Activated gamma-delta T cell treated with anti-CD3 and anti-CD28 coated beads, Interleukin-2, amount 50 U/mL, for 16 hours (primary cell): ENCODE data around the gene RIPOR1.

Experiments used
- DNase-seq: peaks from one replicate; pipeline ENCODE4 v3.0.0-alpha.2; 2020; ENCODE audit warnings: low read depth

RIPOR1 gene

DNA sequence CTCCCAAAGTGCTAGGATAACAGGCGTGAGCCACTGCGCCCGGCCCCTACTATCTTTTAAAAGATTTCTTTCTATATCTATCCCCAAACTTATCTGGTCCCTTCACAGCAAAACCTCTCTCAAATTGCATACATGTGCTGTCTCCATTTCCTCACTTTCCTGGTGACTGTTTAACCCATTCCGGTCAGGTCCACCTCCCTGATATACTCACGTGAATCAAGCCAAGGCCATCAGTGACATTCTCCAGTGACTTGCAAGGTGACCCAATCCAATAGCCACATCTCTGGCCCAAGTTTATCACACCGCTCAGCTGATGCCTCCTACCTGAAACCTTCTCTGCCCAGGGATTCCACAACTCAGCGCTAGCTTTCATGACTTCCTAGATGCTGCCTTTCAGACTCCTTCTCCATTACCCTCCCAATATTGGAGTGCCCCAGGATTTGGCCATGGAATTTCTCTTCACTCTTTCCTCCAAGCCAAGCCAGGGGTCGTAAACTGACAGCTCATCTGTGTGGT is 32.3 kb downstream of the RIPOR1 start:
- no peak for DNase-seq

DNA sequence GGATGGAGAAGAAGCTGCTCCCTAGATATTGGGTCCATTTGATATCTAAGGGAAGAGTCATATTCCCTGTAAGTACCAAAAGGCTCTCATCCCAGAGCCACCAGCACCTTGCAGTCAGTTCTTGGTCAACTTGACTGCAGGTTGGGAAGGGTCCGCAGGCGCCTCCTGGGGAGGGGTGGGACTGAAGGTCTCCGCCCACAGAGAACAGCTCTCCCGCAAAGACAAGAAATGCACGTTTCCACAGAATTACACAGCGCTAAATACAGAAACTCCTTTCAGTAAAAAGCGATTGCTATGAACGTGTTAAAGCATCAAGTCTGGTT is 32.8 kb downstream of the RIPOR1 start:
- no peak for DNase-seq

DNA sequence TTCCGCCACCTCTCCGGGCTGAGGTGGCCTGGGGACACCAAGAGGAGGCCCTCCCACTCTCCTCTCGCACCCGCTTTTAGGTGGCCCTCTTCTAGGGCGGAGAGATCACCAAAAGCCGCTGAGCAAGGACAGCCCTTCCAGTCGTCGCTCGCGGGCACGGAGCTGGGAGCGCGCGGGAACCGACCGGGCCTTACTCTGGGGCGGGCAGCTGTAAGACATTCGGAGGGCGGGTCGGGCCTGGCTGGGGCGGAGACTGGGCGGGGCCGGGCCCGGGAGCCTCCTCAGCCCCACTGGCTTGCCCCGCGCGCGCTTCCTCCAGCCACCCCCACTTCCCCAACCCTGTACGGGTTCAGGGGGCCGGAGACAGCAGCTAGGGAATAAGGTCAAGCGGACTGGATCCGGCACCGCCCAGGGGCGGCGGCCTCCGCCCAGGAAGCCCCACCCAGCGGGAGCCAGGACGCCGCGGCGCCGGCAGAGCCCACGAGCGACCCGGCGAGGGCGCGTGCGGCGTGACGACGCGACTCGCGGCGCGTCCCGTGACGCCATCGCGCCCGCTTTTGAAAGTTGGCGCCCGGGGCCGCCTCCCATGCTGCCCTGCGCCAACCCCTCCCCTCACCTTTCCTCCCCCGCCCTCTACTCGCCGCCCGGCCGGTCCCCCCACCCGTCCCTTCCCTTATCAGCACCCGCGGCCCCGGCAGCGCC is 33.3 kb downstream of the RIPOR1 start:
- peak; percentile 95 for DNase-seq

DNA sequence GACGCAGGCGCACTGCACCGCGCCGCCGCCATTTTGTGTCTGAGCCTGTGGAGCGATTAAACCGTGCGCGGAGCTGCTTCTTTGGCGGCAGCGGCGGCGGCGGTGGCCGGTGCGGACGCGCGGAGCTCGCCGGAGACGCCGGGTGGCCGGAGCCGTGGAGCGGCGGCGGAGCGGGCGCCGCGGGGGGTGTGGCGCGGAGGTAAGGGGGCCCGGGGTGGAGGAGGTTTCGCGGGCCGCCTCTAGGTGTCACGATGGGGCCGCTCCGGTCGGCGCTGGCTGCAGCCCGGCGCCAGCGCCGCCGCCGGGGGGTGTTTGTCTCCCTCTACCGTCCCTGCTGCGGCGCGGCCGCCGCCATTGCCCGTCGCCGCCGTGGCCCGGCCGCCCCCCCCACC is 33.9 kb downstream of the RIPOR1 start, which contains the start of gene CTCF:
CTCF (plus strand) TSS at position 1 of the 392 bp plus-strand sequence. CDS start 48,307 bp downstream, outside the sequence.
- DNase-seq, result peak; percentile 69

DNA sequence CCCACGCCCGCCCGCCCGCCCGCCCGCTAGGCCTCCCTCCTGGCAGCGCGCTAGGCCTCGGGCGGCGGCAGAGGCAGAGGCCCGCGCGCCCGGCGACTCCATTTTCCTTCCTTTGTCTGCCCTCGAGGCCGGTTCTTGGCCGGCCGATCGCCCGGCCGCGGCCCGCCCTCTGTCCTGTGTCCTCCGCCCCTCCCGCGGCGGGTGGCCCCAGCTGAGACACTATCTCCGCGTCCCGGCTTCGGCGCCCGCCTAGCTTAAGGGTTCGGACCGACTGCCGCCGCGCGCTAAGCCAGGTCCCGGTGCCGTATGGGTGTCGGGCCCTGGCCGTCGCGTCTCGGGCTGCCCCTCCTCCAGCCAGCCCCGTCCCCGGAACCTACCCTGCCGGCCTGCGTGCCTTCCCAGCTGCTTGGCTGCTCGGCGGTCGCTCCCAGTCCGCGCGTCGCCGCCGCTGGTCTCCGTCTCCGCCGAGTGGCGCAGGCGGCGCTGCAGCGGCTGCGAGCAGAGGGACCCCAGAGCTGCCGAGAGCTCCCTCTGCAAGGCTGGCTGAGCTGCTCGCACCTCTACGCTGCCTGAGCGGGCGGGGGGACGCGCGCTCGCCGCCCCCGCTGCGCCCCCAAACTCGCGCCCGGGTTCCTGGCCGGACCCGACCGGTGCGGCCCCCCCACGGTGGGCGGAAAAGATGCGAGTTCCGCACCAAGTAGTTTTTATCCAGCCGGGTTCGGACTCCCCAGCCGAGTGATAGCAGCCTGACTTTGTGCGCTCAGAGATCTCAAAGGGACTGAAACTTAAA is 34.5 kb downstream of the RIPOR1 start:
- peak; percentile 42 for DNase-seq

DNA sequence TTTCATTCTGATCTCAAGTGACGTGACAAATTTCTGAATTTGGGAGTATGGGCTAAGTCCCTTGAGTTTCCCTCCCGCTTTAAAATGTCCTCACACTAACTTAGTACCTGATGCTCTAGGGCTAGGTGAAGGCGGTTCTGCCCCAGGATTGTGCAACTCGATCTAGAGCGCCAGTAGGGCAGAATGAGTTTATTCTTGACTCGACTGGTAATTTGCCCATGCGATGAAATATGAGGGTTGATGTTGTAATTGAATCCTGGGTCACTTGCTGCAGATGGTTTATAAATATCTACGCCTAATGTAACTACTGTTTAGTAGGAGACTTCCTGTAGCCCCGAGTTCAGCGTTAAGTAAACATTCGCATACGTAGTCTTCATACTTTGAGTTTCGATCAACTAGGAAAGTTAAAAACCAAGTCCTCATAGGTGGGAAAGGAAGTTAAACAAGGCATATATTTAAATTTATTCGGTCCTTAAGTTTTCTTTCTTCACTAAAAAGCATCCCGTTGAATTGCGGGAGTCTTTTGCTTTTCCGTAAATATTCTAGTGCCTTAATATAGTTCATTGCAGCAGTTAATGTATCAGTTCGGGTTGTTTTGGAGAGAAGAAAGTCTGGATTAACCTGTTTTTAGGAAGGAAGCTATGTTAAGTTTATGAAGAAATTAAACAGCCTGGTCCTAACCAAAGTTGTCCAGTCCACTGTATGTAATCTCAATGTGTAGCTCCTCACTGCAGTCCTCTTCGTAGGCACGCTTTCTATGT is 35.3 kb downstream of the RIPOR1 start:
- no peak for DNase-seq

DNA sequence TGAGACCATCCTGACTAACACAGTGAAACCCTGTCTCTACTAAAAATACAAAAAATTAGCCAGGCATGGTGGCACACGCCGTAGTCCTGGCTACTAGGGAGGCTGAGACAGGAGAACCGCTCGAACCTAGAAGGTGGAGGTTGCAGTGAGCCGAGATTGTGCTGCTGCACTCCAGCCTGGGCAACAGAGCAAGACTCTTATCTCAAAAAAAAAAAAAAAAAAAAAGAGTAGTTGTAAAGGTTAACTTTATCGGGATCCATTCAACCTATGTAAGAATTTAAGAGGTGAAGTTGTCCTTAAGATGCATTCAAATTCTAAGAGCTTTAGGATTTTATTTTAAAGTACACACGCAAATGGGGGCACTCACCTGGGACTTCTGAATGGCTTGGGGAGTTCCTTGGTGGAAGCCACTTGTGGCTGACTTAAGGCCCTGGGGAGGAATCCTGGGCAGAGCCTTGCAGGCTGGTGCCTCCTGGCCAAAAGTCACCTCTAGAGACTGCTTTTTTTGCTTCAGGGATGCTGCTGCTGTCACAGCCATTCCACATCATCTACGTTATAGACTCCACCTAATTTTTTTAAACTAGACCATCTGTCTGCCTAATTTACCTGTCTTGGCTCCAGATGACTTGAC is 37.0 kb downstream of the RIPOR1 start:
- DNase-seq, result no peak

DNA sequence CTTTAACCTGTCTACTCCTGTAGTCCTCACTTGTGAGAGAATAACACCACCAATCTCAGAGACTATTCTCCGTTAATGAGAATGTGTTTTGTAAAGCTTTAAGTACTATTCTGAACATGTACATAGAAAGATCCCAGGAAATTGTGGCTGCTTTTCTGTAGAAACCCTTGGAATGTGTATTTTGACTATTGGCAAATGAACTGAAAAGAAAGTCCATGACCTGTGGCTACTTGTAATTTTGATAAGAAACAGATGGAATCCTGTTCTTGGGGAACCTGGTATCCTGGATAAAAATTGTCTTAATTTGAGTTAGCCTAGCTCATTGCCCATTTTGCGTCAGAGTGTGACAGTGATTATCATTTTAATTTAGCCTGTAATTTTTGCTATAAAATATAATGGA is 42.8 kb downstream of the RIPOR1 start:
- DNase-seq, result no peak

DNA sequence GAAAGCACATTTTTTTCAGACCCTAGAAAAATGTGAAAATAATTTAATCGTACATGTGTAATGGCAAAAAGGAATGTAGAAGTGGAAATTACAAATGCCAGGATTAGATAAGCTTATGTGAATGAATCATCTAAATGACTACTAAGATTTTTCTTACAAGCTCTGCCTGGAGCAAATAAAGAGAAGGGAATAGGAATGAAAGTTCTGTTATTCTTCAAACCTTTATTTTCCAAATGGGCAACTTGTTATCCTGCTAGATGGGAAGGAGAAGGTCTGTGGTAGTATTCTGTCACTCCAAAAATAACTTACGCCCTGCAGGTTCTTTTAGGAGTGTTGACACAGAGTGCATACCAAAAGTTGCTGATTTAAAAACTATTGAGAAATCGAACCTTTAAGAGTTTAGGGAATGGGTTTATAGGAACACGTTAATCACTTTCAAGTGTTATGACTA is 43.4 kb downstream of the RIPOR1 start:
- no peak for DNase-seq

DNA sequence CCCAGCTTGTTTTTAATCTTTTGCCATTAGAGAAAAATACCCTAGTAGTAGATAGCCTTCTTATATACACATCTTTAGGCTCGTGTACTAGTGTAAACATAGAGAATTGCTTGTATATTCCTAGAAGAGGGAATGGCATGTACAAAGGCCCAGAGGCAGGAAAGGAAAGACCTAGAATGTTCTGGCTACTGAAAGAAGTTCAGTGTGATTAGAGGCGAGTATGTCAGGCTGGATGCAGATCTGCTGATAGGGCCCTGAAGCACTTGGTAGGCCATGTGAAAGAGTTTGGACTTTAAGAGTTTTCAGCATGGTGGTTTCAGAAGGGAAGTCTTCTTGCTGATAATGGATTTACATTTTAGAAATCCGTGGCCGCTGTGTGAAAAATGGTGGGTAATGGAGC is 51.1 kb downstream of the RIPOR1 start:
- DNase-seq, result no peak

DNA sequence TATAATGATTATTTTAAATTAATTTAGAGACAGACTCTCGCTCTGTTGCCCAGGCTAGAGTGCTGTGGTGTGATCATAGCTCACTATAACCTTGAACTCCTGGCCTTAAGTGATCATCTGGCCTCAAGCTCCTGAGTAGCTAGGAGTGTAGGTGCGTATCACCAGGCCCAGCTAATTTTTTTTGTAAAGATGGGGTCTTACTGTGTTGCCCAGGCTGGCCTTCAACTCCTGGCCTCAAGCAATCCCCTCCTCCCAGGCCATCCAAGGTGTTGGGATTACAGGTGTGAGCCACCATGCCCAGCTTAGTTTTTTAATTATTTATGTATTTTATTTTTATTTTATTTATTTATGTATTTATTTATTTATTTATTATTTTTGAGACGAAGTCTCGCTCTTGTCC is 51.6 kb downstream of the RIPOR1 start:
- DNase-seq, result no peak

DNA sequence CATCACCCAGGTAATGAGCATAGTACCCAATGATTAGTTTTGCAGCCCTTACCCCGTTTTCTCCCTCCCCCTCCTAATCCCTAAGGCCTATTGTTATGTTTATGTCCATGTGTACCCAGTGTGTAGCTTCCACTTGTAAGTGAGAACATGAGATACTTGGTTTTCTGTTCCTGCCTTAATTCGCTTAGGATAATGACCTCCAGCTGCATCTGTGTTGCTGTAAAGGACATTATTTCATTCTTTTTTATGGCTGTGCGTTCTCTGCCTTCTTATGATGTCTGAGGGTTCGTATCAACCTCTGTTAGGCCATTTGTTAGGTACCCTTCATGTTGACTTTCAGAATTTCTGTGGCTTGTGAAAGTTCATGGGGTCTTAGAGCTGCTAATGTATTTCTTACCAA is 64.7 kb downstream of the RIPOR1 start:
- DNase-seq, result no peak

DNA sequence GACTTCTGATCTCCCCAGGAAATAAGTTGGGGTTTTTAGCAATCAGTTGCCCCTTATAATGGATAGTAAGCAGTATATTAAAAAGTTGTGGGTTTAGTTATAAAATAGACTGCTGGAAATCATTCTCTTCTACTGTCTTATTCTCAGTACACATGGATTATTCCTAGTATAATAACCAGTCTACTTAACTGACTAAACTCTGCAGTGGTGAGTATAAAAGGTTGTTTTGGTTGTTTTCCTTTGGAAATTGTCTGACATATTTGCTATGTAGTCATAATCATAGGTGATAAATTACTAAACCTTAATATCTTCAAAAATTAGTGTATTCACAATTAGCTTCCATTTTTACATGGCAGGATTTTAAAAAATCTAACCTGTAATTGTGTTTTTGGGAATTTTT is 65.1 kb downstream of the RIPOR1 start:
- no peak for DNase-seq

DNA sequence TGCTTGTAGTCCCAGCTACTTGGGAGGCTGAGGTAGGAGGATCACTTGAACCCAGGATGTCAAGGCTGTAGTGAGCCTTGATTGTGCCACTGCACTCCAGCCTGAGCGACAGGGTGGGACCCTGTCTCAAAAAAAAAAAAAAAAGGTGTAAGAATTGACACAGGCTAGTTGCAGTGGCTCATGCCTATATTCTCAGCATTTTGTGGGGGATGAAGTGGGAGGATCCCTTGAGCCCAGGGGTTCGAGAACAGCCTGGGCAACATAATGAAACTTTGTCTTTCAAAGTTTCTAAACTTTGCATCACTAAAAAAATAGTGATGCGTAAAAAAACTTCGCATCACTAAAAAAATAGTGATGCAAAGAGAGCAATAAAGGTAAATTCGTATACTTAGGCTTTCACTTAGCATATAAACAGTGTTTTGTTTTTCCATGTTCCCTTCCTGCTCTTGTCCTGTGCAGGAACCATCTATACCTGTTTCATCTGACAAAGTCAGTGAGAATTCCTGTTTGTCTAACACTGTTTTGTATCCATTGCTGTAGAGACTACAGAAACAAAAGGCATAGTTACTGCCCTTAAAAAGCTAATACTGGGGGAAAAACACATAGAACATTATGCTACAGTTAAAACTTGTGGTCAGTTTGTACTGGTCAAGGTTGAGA is 65.8 kb downstream of the RIPOR1 start:
- DNase-seq, result no peak

DNA sequence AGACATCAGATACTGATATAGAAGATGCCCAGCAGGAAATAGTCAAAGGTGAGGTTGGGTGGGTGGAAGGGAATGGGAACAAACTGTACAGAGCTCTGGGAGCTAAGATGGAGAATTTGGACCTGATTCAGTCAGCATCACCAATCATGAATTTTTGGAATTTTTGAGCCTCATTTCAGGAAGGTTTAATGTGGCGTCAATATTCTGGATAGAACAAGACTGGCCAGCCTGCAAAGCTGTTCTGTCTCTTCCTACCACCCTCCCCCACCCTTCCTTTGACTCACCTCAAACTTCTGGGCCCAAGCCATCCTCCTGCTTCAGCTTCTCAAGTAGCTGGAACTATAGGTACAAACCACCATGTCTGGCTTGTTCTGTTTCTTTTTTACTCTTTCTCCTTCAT is 66.3 kb downstream of the RIPOR1 start:
- DNase-seq, result no peak
